H1 (cell line): ENCODE data around the gene IGFBP1. TPM values are rescaled to one million over a fixed set of nuclear protein-coding genes. Genes with fewer than 3 reads are reported as not detected.

ENCODE experiments used
- CTCF ChIA-PET: fragments of 300-600 bp; sonication (Branson Sonifier 250); formaldehyde crosslinking; loops from one replicate; lab custom pipeline; 2021; ENCODE audit not compliant: partially characterized antibody; lab: Charles Lee
- POLR2A ChIA-PET: fragments of 300-600 bp; sonication (Branson Sonifier 250); formaldehyde crosslinking; loops from one replicate; lab custom pipeline; 2021; ENCODE audit warnings: inconsistent platforms; ENCODE audit not compliant: partially characterized antibody; lab: Charles Lee
- DNase-seq, 2 experiments: peaks; one replicate each; pipeline versions ENCODE4 v3.0.0 to v3.0.0-alpha.2; 2010 to 2022; ENCODE audit warnings: low spot score in 2 of 2, low read depth in 1 of 2, mixed read lengths in 1 of 2
- FAIRE-seq: peaks from 2 replicates; lab custom pipeline; 2011; peaks lifted over from hg19 to GRCh38; lab: Jason Lieb, UNC
- H2AFZ ChIP-seq: 2 replicates; pipeline ENCODE4 v1.8.1; 2012; ENCODE audit warnings: low read length, inconsistent platforms
- H2AK5ac ChIP-seq: 2 replicates; pipeline ENCODE4 v1.6.1; 2013; ENCODE audit warnings: low read depth, low read length
- H2BK120ac ChIP-seq: replicated peaks from 2 replicates; pipeline ENCODE3; 2013; ENCODE audit warnings: low read depth, low read length, inconsistent platforms
- H2BK12ac ChIP-seq: 2 replicates; pipeline ENCODE4 v1.6.1; 2013; ENCODE audit warnings: low read depth, low read length
- H2BK15ac ChIP-seq: 2 replicates; pipeline ENCODE4 v1.6.1; 2013; ENCODE audit warnings: low read length
- H2BK20ac ChIP-seq: 2 replicates; pipeline ENCODE4 v1.6.1; 2013; ENCODE audit warnings: low read length
- H2BK5ac ChIP-seq: 2 replicates; pipeline ENCODE4 v1.6.1; 2013; ENCODE audit warnings: low read depth, low read length
- H3K14ac ChIP-seq: 2 replicates; pipeline ENCODE4 v1.6.1; 2013; ENCODE audit warnings: inconsistent platforms; ENCODE audit not compliant: insufficient read length
- H3K18ac ChIP-seq: 2 replicates; pipeline ENCODE4 v1.6.1; 2013; ENCODE audit warnings: low read length; ENCODE audit errors: extremely low read depth
- H3K23ac ChIP-seq: 2 replicates; pipeline ENCODE4 v1.6.1; 2013; ENCODE audit warnings: inconsistent platforms; ENCODE audit not compliant: insufficient read length
- H3K23me2 ChIP-seq: 2 replicates; pipeline ENCODE4 v1.6.1; 2013; ENCODE audit warnings: low read depth, low read length
- H3K27ac ChIP-seq: 2 replicates; pipeline ENCODE4 v1.6.1; 2011; ENCODE audit warnings: low read depth, low read length, inconsistent platforms
- H3K27me3 ChIP-seq, 4 experiments: replicated peaks in 1 of 4; 1 replicate in 1 of 4; 2 replicates in 3 of 4; pipeline versions ENCODE4 v1.6.1 to v1.8.1; 2011 to 2013; ENCODE audit warnings: low read length in 3 of 4, mild to moderate bottlenecking in 3 of 4, inconsistent platforms in 2 of 4, mixed read lengths in 2 of 4, moderate library complexity in 1 of 4; ENCODE audit not compliant: control insufficient read depth in 3 of 4, insufficient read depth in 3 of 4; ENCODE audit errors: extremely low read depth in 1 of 4
- H3K36me3 ChIP-seq, 4 experiments: 2 replicates each; pipeline versions ENCODE4 v1.6.1 to v1.8.1; 2011 to 2013; ENCODE audit warnings: mild to moderate bottlenecking in 4 of 4, low read length in 3 of 4, moderate library complexity in 2 of 4, control low read depth in 1 of 4, inconsistent platforms in 1 of 4; ENCODE audit not compliant: insufficient read depth in 4 of 4, control insufficient read depth in 2 of 4
- H3K4ac ChIP-seq: replicated peaks from 2 replicates; pipeline ENCODE3; 2013; ENCODE audit warnings: low read length, low read depth, mixed read lengths, inconsistent platforms; ENCODE audit not compliant: insufficient read length
- H3K4me1 ChIP-seq, 4 experiments: replicated peaks in 1 of 4; 1 replicate in 1 of 4; 2 replicates in 3 of 4; pipeline versions ENCODE4 v1.6.1 to v1.8.1; 2011 to 2013; ENCODE audit warnings: low read length in 3 of 4, inconsistent platforms in 2 of 4, mixed read lengths in 1 of 4; ENCODE audit not compliant: insufficient read depth in 4 of 4, control insufficient read depth in 3 of 4
- H3K4me2 ChIP-seq, 2 experiments: 2 replicates each; pipeline versions ENCODE4 v1.6.1 to v1.8.1; 2011 to 2013; ENCODE audit warnings: low read depth in 2 of 2, low read length in 2 of 2, control low read depth in 1 of 2, inconsistent platforms in 1 of 2, mild to moderate bottlenecking in 1 of 2; ENCODE audit not compliant: insufficient read depth in 1 of 2
- H3K4me3 ChIP-seq, 4 experiments: fragments of 200-600, 300-600 bp in 1 of 4; sonication (generic), shearing (Covaris generic), sonication (Bioruptor Twin) in 1 of 4; 2 replicates each; pipeline versions ENCODE4 v1.5.1 to v1.8.1; 2011 to 2016; ENCODE audit warnings: low read length in 4 of 4, low read depth in 3 of 4, control low read depth in 2 of 4, inconsistent platforms in 2 of 4, mild to moderate bottlenecking in 2 of 4, mixed read lengths in 1 of 4, moderate library complexity in 1 of 4; ENCODE audit not compliant: insufficient read depth in 2 of 4; ENCODE audit errors: extremely low read depth in 1 of 4
- H3K56ac ChIP-seq: replicated peaks from 2 replicates; pipeline ENCODE3; 2013; ENCODE audit warnings: low read depth, mild to moderate bottlenecking, mixed read lengths, low read length, inconsistent platforms; ENCODE audit not compliant: insufficient read length
- H3K79me1 ChIP-seq: 2 replicates; pipeline ENCODE4 v1.6.1; 2013; ENCODE audit warnings: low read depth, low read length, control low read depth
- H3K79me2 ChIP-seq, 2 experiments: 2 replicates each; pipeline versions ENCODE4 v1.6.1 to v1.8.1; 2012 to 2013; ENCODE audit warnings: low read length in 2 of 2, mild to moderate bottlenecking in 2 of 2, inconsistent platforms in 1 of 2; ENCODE audit not compliant: insufficient read depth in 2 of 2, control insufficient read depth in 1 of 2
- H3K9ac ChIP-seq, 4 experiments: replicated peaks in 1 of 4; 1 replicate in 1 of 4; 2 replicates in 3 of 4; pipeline versions ENCODE4 v1.6.1 to v1.8.1; 2011 to 2013; ENCODE audit warnings: low read depth in 3 of 4, low read length in 3 of 4, control low read depth in 2 of 4, mild to moderate bottlenecking in 2 of 4, moderate library complexity in 2 of 4, inconsistent platforms in 1 of 4; ENCODE audit errors: extremely low read depth in 1 of 4
- H3K9me3 ChIP-seq, 2 experiments: 2 replicates each; pipeline versions ENCODE4 v1.6.1 to v1.8.1; 2012 to 2013; ENCODE audit warnings: mild to moderate bottlenecking in 2 of 2, moderate library complexity in 2 of 2, control low read depth in 1 of 2, inconsistent platforms in 1 of 2, low read depth in 1 of 2, low read length in 1 of 2, mixed read lengths in 1 of 2; ENCODE audit not compliant: insufficient read depth in 2 of 2
- H4K20me1 ChIP-seq, 2 experiments: replicated peaks in 1 of 2; 2 replicates each; pipeline versions ENCODE3 to v1.8.1; 2011 to 2013; ENCODE audit warnings: inconsistent platforms in 2 of 2, low read length in 2 of 2, mild to moderate bottlenecking in 1 of 2; ENCODE audit not compliant: insufficient read depth in 2 of 2, control insufficient read depth in 1 of 2
- H4K5ac ChIP-seq: 2 replicates; pipeline ENCODE4 v1.6.1; 2013; ENCODE audit warnings: low read length, low read depth, mixed read lengths, inconsistent platforms; ENCODE audit not compliant: insufficient read length
- H4K8ac ChIP-seq: 2 replicates; pipeline ENCODE4 v1.8.0; 2013; ENCODE audit warnings: mild to moderate bottlenecking, moderate library complexity, low read length, inconsistent platforms; ENCODE audit not compliant: insufficient read depth; ENCODE audit errors: extremely low read depth
- H4K91ac ChIP-seq: replicated peaks from 2 replicates; pipeline ENCODE3; 2013; ENCODE audit warnings: low read length, mixed read lengths, inconsistent platforms; ENCODE audit not compliant: insufficient read length
- BACH1 ChIP-seq: IDR thresholded peaks from 2 replicates; pipeline ENCODE4 v1.6.1; 2012; ENCODE audit warnings: low read length, improper control_type of control experiment
- EP300 ChIP-seq, 2 experiments: IDR thresholded peaks; 1 replicate in 1 of 2; 2 replicates in 1 of 2; pipeline ENCODE4 v1.6.1; 2011 to 2012; ENCODE audit warnings: low read depth in 2 of 2, low read length in 2 of 2, mild to moderate bottlenecking in 2 of 2, borderline replicate concordance in 1 of 2, inconsistent platforms in 1 of 2, moderate library complexity in 1 of 2
- GTF2F1 ChIP-seq: IDR thresholded peaks from 2 replicates; pipeline ENCODE4 v1.6.1; 2012; ENCODE audit warnings: low read depth, low read length, improper control_type of control experiment, borderline replicate concordance
- RBBP5 ChIP-seq: IDR thresholded peaks from 2 replicates; pipeline ENCODE4 v1.7.1; 2012; ENCODE audit warnings: low read depth, mild to moderate bottlenecking, inconsistent platforms, low read length, moderate library complexity, borderline replicate concordance
- SP1 ChIP-seq: IDR thresholded peaks from 2 replicates; pipeline ENCODE4 v1.6.1; 2011; ENCODE audit warnings: low read depth, low read length
- YY1 ChIP-seq: IDR thresholded peaks from 2 replicates; pipeline ENCODE4 v1.6.1; 2011; ENCODE audit warnings: low read depth, mild to moderate bottlenecking, low read length
- WGBS, 2 experiments: shearing (Covaris generic) in 1 of 2; methylation state at CpG; one replicate each; pipeline versions ENCODE4 v1.1.6 to v1.1.7; 2013 to 2015; ENCODE audit warnings: low lambda C conversion rate in 2 of 2, mixed read lengths in 2 of 2, inconsistent platforms in 1 of 2, low coverage in 1 of 2, missing lambda C conversion rate in 1 of 2; ENCODE audit not compliant: insufficient replicate concordance in 2 of 2, insufficient coverage in 1 of 2, insufficient read length in 1 of 2; ENCODE audit errors: extremely low coverage in 1 of 2, missing lambda C conversion rate in 1 of 2; 5-methylcytosine and 5-hydroxymethylcytosine counted together
- polyA plus RNA-seq, 7 experiments: library from polyadenylated mRNA; depleted of rRNA in 3 of 7; stranded (reverse) in 5 of 7; unstranded in 2 of 7; fragments of >200 nt in 5 of 7; fragments of 200-250 nt in 2 of 7; gene quantifications; 1 replicate in 5 of 7; 2 replicates in 1 of 7; 4 replicates in 1 of 7; pipeline versions ENCODE4 v1.2.1 to v1.2.3, GENCODE V29; 2011 to 2013; ENCODE audit warnings: missing spikeins in 2 of 7, mixed read lengths in 2 of 7
- total RNA-seq: library from RNA; stranded (reverse); fragmentation: NEBNext Ultra II Directional; extraction: Animal tissue kit (Norgen Biotek cat#: 25700); gene quantifications from 2 replicates; pipeline ENCODE4 v1.2.1, GENCODE V29; 2021
- TF ChIP-seq, protein P1 (sequence below): IDR thresholded peaks from 2 replicates; pipeline ENCODE4 v1.6.1; 2012; ENCODE audit warnings: inconsistent platforms
- TF ChIP-seq, protein P2 (sequence below): IDR thresholded peaks from 2 replicates; pipeline ENCODE4 v1.6.1; 2012; ENCODE audit warnings: low read length, inconsistent platforms
- TF ChIP-seq, protein P3 (sequence below), 3 experiments: IDR thresholded peaks; 1 replicate in 2 of 3; 2 replicates in 1 of 3; pipeline versions ENCODE4 v1.5.1 to v1.6.1; 2011; ENCODE audit warnings: low read length in 3 of 3, mild to moderate bottlenecking in 3 of 3, inconsistent platforms in 2 of 3, low read depth in 1 of 3, moderate library complexity in 1 of 3; ENCODE audit not compliant: insufficient read depth in 1 of 3; ENCODE audit errors: control extremely low read depth in 1 of 3

IGFBP1 gene
- total and polyA plus RNA-seq, 2 of the 8 experiments (the other 6 are each of a cell fraction or from before 2014, with no cell fraction given), result not detected

DNA sequence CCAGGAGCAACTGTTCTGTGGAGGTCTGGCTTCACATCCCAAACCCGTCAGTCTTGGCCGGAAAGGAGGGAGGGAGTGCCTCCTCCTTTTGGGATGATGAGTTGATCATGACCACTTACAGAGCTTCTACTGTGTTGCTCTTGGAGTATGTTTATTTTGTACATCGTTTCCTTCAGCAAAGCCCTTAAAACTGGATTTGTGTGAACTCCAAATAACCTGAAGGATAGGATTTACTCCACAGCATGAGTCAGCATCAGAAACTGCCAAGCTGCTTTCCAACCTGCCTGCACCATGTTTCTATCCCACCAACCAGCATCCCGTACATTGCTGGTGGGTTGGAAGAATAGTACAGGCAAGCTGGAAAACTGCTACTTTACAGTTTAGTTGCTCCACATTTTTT is 18.9 kb upstream of the IGFBP1 start:
- no peak overlapping the region for H2AFZ ChIP-seq
- no peak overlapping the region for H3K27ac ChIP-seq
- no peaks in the 10 kb centered on the region for H3K79me2 ChIP-seq
- no peak overlapping the region for H2BK20ac ChIP-seq
- no peaks in the 10 kb centered on the region for H3K23me2 ChIP-seq
- H4K8ac ChIP-seq, result no peak overlapping the region
- no peak overlapping the region for H2BK120ac ChIP-seq
- DNase-seq (no peak), FAIRE-seq (no peak)
- H3K27me3 ChIP-seq, result no peaks in the 10 kb centered on the region
- no peaks in the 10 kb centered on the region; a peak in 1 of 7 replicates for H3K4me1 ChIP-seq
- no peak overlapping the region for H3K56ac ChIP-seq
- no peak overlapping the region for H3K4me3 ChIP-seq
- WGBS, 2 experiments, result 83% methylated on average over 4 of the region's 4 CpGs; no CpG with 5 or more reads in 1 of the 2 experiments
- POLR2A ChIA-PET, result no interaction called here
- H3K18ac ChIP-seq, result no peak overlapping the region
- H2BK5ac ChIP-seq, result no peak overlapping the region
- no peak overlapping the region for H3K9ac ChIP-seq
- H2BK15ac ChIP-seq, result no peak overlapping the region
- H3K4me2 ChIP-seq, result no peak overlapping the region
- TF ChIP-seq SP1 (no peak), RBBP5 (no peak), YY1 (no peak), EP300 (IDR thresholded peaks at IDR 0.05; ENCODE audit: borderline replicate concordance in 1 of 2, low read depth in 2 of 2, low read length in 2 of 2) (no peak), BACH1 (no peak), GTF2F1 (no peak)
- TF ChIP-seq, protein P1, sequence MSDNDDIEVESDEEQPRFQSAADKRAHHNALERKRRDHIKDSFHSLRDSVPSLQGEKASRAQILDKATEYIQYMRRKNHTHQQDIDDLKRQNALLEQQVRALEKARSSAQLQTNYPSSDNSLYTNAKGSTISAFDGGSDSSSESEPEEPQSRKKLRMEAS, result no peak
- TF ChIP-seq, protein P2, sequence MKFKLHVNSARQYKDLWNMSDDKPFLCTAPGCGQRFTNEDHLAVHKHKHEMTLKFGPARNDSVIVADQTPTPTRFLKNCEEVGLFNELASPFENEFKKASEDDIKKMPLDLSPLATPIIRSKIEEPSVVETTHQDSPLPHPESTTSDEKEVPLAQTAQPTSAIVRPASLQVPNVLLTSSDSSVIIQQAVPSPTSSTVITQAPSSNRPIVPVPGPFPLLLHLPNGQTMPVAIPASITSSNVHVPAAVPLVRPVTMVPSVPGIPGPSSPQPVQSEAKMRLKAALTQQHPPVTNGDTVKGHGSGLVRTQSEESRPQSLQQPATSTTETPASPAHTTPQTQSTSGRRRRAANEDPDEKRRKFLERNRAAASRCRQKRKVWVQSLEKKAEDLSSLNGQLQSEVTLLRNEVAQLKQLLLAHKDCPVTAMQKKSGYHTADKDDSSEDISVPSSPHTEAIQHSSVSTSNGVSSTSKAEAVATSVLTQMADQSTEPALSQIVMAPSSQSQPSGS, result no peak
- TF ChIP-seq, protein P3, sequence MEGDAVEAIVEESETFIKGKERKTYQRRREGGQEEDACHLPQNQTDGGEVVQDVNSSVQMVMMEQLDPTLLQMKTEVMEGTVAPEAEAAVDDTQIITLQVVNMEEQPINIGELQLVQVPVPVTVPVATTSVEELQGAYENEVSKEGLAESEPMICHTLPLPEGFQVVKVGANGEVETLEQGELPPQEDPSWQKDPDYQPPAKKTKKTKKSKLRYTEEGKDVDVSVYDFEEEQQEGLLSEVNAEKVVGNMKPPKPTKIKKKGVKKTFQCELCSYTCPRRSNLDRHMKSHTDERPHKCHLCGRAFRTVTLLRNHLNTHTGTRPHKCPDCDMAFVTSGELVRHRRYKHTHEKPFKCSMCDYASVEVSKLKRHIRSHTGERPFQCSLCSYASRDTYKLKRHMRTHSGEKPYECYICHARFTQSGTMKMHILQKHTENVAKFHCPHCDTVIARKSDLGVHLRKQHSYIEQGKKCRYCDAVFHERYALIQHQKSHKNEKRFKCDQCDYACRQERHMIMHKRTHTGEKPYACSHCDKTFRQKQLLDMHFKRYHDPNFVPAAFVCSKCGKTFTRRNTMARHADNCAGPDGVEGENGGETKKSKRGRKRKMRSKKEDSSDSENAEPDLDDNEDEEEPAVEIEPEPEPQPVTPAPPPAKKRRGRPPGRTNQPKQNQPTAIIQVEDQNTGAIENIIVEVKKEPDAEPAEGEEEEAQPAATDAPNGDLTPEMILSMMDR (IDR thresholded peaks at IDR 0.05; ENCODE audit: control extremely low read depth in 1 of 3, insufficient read depth in 1 of 3, low read depth in 1 of 3, low read length in 3 of 3), result no peak
- TF ChIP-seq, all 59 proteins: peak for 0
- Histone ChIP-seq H3K23ac (no peak overlapping the region), H2BK12ac (no peak overlapping the region), H4K91ac (no peak overlapping the region), H3K79me1 (no peaks in the 10 kb centered on the region), H2AK5ac (no peak overlapping the region), H3K36me3 (no peaks in the 10 kb centered on the region), H3K9me3 (no peaks in the 10 kb centered on the region), H4K20me1 (no peaks in the 10 kb centered on the region), H3K14ac (no peak overlapping the region), H3K4ac (no peak overlapping the region), H4K5ac (no peak overlapping the region)
- CTCF ChIA-PET, result interaction anchor here (1.3 to 2.0 kb wide), 3 partner anchors 16 to 1311 kb away, joined by 4 to 6 read pairs (median 5); no protein-coding TSS in a partner anchor
